Neural progenitor cell (in vitro differentiated cells): ENCODE results near the gene FNIP2. TPM values are rescaled to one million over a fixed set of nuclear protein-coding genes. Genes with fewer than 3 reads are reported as not detected.

Experiments used
- DNase-seq: peaks from one replicate; pipeline ENCODE4 v3.0.0-alpha.2; 2016; ENCODE audit warnings: low spot score
- H2AFZ ChIP-seq: fragments of 200-600 bp; sonication (generic); replicated peaks from 2 replicates; pipeline ENCODE4 v1.6.1; 2016; ENCODE audit warnings: antibody characterized with exemption
- H3F3A ChIP-seq: fragments of 200-600 bp; sonication (generic); 2 replicates; pipeline ENCODE4 v1.6.1; 2016; ENCODE audit warnings: antibody characterized with exemption, low read depth
- H3K27ac ChIP-seq: fragments of 200-600 bp; sonication (generic); 2 replicates; pipeline ENCODE4 v1.5.1; 2016; ENCODE audit warnings: mild to moderate bottlenecking
- H3K27me3 ChIP-seq: fragments of 200-600 bp; sonication (generic); 2 replicates; pipeline ENCODE4 v1.6.1; 2016; ENCODE audit warnings: mild to moderate bottlenecking, moderate library complexity
- H3K36me3 ChIP-seq: fragments of 200-600 bp; sonication (generic); 2 replicates; pipeline ENCODE4 v1.5.1; 2016
- H3K4me1 ChIP-seq: fragments of 200-600 bp; sonication (generic); 2 replicates; pipeline ENCODE4 v1.6.1; 2016; ENCODE audit warnings: mixed run types
- H3K4me2 ChIP-seq: fragments of 200-600 bp; sonication (generic); 2 replicates; pipeline ENCODE4 v1.6.1; 2016
- H3K4me3 ChIP-seq: fragments of 200-600 bp; sonication (generic); 2 replicates; pipeline ENCODE4 v1.5.1; 2016
- H3K79me2 ChIP-seq: fragments of 200-600 bp; sonication (generic); 2 replicates; pipeline ENCODE4 v1.6.1; 2016; ENCODE audit warnings: low read depth
- H3K9ac ChIP-seq: fragments of 200-600 bp; sonication (generic); 2 replicates; pipeline ENCODE4 v1.6.1; 2016
- H3K9me3 ChIP-seq: fragments of 200-600 bp; sonication (generic); 2 replicates; pipeline ENCODE4 v1.5.1; 2016; ENCODE audit warnings: low read depth
- H4K20me1 ChIP-seq: fragments of 200-600 bp; sonication (generic); 2 replicates; pipeline ENCODE4 v1.6.1; 2016; ENCODE audit warnings: low read depth
- H3K27ac Mint-ChIP-seq: 3 replicates; pipeline ENCODE4 v1.8.0; 2021; ENCODE audit warnings: mixed read lengths
- H3K27me3 Mint-ChIP-seq: 2 replicates; pipeline ENCODE4 v1.8.0; 2022; ENCODE audit warnings: low read depth, mild to moderate bottlenecking, inconsistent platforms, moderate library complexity, mixed read lengths; ENCODE audit not compliant: insufficient read depth
- H3K36me3 Mint-ChIP-seq: 3 replicates; pipeline ENCODE4 v1.8.0; 2021; ENCODE audit warnings: mixed read lengths
- H3K4me1 Mint-ChIP-seq: 3 replicates; pipeline ENCODE4 v1.8.0; 2021; ENCODE audit warnings: mixed read lengths
- H3K4me3 Mint-ChIP-seq: 3 replicates; pipeline ENCODE4 v1.8.0; 2021; ENCODE audit warnings: mild to moderate bottlenecking, moderate library complexity, mixed read lengths
- H3K9me3 Mint-ChIP-seq: 3 replicates; pipeline ENCODE4 v1.8.0; 2020; ENCODE audit warnings: mixed read lengths
- EZH2 ChIP-seq: fragments of 200-600 bp; sonication (generic); IDR thresholded peaks from 2 replicates; pipeline ENCODE4 v1.6.1; 2017; ENCODE audit warnings: antibody characterized with exemption, mild to moderate bottlenecking, moderate library complexity
- EZH2phosphoT487 ChIP-seq: fragments of 200-600 bp; sonication (generic); IDR thresholded peaks from 2 replicates; pipeline ENCODE4 v1.6.1; 2017; ENCODE audit warnings: antibody characterized with exemption
- total RNA-seq: library from RNA; depleted of rRNA; stranded (reverse); fragments of >200 nt; gene quantifications from 2 replicates; pipeline ENCODE4 v1.2.3, GENCODE V29; 2015; ENCODE audit warnings: low replicate concordance
- TF ChIP-seq, protein P1 (sequence below): fragments of 200-600 bp; sonication (generic); IDR thresholded peaks from 2 replicates; pipeline ENCODE4 v1.5.1; 2017; ENCODE audit warnings: antibody characterized with exemption, mild to moderate bottlenecking

FNIP2 gene
- total RNA-seq, 1 donor from 2014 or later, result 10.5 TPM

DNA sequence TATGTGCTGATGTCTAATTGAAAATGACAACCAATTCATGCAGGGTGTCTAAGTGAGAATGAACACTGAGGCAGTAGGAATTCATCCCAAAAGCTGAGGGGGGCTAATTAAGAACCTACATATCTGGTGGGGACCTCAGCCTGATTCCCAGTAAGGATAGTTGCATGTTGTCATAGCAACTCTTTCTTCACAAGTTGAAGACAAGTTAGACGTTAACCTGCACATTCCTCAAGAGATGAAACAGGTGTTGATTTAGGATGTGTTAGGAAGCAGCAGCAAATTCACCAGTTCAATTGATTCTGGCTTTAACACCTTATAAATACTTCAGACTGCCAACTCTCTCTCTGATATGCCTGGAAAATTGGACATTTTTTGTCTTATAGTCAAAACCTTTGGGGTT, 7.3 kb downstream of the FNIP2 start:
- Histone ChIP-seq H3K79me2 (no peaks in the 10 kb centered on the region), H4K20me1 (no peaks in the 10 kb centered on the region), H2AFZ (no peak overlapping the region), H3K27me3 (no peaks in the 10 kb centered on the region), H3K27ac (no peak overlapping the region), H3F3A (no peaks in the 10 kb centered on the region), H3K4me3 (no peak overlapping the region), H3K9ac (no peak overlapping the region), H3K4me2 (no peak overlapping the region), H3K4me1 (peaks cover 7% of the 10 kb centered on the region), H3K36me3 (no peaks in the 10 kb centered on the region), H3K9me3 (no peaks in the 10 kb centered on the region)
- H3K27me3 Mint-ChIP-seq, result no peaks in the 10 kb centered on the region
- H3K27ac Mint-ChIP-seq, result no peak overlapping the region
- DNase-seq, result no peak
- TF ChIP-seq EZH2 (no peak), EZH2phosphoT487 (no peak)
- TF ChIP-seq, protein P1, sequence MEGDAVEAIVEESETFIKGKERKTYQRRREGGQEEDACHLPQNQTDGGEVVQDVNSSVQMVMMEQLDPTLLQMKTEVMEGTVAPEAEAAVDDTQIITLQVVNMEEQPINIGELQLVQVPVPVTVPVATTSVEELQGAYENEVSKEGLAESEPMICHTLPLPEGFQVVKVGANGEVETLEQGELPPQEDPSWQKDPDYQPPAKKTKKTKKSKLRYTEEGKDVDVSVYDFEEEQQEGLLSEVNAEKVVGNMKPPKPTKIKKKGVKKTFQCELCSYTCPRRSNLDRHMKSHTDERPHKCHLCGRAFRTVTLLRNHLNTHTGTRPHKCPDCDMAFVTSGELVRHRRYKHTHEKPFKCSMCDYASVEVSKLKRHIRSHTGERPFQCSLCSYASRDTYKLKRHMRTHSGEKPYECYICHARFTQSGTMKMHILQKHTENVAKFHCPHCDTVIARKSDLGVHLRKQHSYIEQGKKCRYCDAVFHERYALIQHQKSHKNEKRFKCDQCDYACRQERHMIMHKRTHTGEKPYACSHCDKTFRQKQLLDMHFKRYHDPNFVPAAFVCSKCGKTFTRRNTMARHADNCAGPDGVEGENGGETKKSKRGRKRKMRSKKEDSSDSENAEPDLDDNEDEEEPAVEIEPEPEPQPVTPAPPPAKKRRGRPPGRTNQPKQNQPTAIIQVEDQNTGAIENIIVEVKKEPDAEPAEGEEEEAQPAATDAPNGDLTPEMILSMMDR, result no peak
- H3K4me3 Mint-ChIP-seq, result no peak overlapping the region
- H3K9me3 Mint-ChIP-seq, result no peaks in the 10 kb centered on the region
- H3K4me1 Mint-ChIP-seq, result peaks cover 38% of the 10 kb centered on the region
- H3K36me3 Mint-ChIP-seq, result peaks cover 1% of the 10 kb centered on the region

DNA sequence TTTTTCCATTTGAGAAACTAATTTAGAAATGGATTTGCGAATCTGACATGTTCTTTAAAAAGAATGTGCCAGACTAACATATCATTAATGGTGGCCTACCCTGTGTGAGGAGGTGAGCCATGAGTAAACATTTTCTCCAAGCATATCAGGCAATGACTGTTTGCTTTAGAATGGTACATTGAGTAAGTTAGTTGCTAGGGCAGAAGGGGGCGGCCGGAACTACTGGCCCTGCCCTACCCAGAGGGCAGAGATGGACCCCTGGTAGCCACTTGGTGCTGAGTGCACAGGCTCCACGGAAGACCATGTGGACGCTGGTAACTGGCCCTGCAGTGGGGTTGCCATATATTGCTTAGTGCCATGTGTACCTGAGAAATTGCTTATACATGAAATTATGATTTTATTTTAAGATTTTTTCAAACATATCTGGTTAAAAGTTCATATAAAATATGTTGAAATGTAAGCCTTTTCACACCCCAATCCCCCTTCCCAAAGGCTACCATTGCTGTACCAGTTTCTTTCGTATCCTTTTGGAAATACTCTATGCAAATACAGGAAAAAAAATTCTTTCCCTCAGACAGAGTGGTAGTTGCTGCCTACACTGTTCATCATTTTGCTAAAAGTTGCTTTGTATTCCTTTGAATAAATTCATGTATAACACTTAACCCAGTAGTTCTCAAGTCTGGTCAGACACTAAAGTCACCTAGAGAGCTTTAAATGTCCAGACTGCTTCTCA, 8.8 kb downstream of the FNIP2 start:
- Histone ChIP-seq H3K4me3 (no peak overlapping the region), H3K9me3 (no peaks in the 10 kb centered on the region), H3K9ac (no peak overlapping the region), H3K4me1 (peaks cover 16% of the 10 kb centered on the region), H3K27me3 (no peaks in the 10 kb centered on the region), H3K79me2 (no peaks in the 10 kb centered on the region), H3K4me2 (no peak overlapping the region), H3F3A (peaks cover 6% of the 10 kb centered on the region), H4K20me1 (no peaks in the 10 kb centered on the region), H2AFZ (no peak overlapping the region), H3K36me3 (no peaks in the 10 kb centered on the region), H3K27ac (no peak overlapping the region)
- no peak overlapping the region for H3K27ac Mint-ChIP-seq
- TF ChIP-seq, protein P1, result no peak
- TF ChIP-seq EZH2, result no peak
- TF ChIP-seq EZH2phosphoT487, result no peak
- H3K36me3 Mint-ChIP-seq, result peaks cover 1% of the 10 kb centered on the region
- H3K4me3 Mint-ChIP-seq, result no peak overlapping the region
- H3K27me3 Mint-ChIP-seq, result no peaks in the 10 kb centered on the region
- DNase-seq, result no peak
- H3K4me1 Mint-ChIP-seq, result peaks cover 49% of the 10 kb centered on the region
- no peaks in the 10 kb centered on the region for H3K9me3 Mint-ChIP-seq

DNA sequence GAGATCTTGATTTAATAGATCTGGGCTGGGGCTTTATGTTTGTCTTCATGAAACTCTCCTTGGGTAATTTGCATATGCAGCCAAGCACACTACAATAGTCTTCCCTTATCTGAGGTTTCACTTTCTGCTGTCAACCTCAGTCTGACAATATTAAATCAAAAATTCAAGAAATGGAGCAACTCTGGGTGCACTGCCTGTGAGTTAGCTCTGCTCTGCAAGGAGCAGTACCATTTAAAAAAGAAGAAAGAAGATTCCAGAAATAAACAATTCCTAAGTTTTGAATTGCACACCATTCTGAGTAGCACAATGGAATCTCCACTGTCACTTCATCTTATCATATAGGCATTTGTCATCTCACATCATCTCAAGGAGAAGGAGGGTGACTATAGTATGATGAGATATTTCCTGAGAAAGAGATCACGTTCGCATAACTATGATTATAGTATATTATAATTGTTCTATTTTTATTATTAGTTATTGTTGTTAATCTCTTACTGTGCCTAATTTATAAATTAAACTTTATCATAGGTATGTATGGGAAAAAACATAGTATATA, 9.4 kb downstream of the FNIP2 start:
- no peak overlapping the region for H3K4me3 ChIP-seq
- Mint-ChIP-seq H3K4me1 (peaks cover 53% of the 10 kb centered on the region), H3K4me3 (no peak overlapping the region), H3K9me3 (no peaks in the 10 kb centered on the region), H3K36me3 (no peaks in the 10 kb centered on the region), H3K27ac (no peak overlapping the region), H3K27me3 (no peaks in the 10 kb centered on the region)
- TF ChIP-seq, protein P1, result no peak
- H3K4me1 ChIP-seq, result peaks cover 22% of the 10 kb centered on the region
- no peak overlapping the region for H3K4me2 ChIP-seq
- no peak overlapping the region for H3K9ac ChIP-seq
- H3K27me3 ChIP-seq, result no peaks in the 10 kb centered on the region
- no peaks in the 10 kb centered on the region for H3K79me2 ChIP-seq
- peaks cover 12% of the 10 kb centered on the region for H3F3A ChIP-seq
- no peaks in the 10 kb centered on the region for H3K9me3 ChIP-seq
- no peak overlapping the region for H2AFZ ChIP-seq
- H3K27ac ChIP-seq, result no peak overlapping the region
- H4K20me1 ChIP-seq, result no peaks in the 10 kb centered on the region
- no peaks in the 10 kb centered on the region for H3K36me3 ChIP-seq
- no peak for DNase-seq
